Femur (tissue), 1 donor: ENCODE data around the gene TSPEAR.

Experiments used
- DNase-seq: peaks from one replicate; pipeline ENCODE4 v3.0.0-alpha.2; 2017

TSPEAR gene

DNA sequence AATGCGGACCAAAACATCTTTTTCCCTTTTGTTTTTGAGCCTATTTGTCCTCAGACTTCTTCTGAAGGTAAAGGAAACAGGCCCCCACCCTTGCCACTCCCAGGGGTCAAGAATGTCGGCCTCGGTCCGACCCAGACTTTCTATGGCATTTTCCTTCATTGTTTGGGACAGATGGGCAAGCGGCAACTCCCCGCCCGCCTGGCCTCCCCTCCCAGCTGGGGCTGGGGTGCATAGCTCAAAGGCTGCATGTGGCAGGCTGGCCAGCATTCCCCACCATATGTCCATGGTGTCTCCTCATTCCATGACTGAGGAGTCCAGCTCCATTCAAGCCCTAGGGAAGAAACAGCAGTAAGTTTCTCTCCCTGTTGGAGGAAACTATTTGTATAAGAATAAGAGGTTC lies 29.4 kb upstream of the TSPEAR start:
- DNase-seq = no peak

DNA sequence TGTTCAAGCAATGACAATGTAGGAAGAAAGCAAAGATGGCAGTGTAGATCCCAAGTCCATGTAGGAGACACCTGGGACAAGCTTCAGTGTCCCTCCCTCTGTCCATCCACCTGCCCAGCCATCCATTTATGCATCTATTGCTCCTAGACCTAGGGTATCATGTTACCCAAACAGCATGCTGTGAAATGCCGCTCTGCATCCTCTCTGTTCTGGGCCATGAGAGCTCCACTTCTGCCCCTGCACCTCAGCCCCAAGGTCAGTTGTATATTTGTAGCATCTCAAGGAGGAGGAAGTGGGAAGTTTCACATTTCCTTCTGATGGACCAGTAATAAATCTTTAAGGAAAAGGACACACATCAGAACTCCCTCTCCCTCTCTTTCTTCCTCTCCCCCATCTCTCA lies 27.9 kb upstream of the TSPEAR start:
- no peak for DNase-seq

DNA sequence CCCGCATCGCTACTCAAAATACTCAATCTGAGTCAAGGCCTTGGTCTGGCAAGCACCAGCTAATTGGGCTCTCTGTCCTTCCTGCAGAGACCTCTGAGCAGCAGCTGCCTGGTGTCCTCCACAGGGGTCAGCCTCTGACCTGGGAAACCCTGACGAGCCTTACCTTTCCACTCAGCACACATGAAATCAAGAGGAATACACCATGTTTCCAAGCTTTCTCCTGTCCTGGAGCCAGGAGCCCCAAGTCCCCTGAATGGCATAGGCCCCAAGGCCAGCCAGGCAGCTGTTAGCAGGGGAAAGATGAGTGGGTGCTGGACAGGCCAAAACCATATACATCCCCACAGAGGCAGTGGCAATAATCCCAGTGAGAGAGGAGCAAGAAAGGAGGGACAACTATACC lies 27.2 kb upstream of the TSPEAR start:
- DNase-seq = no peak

DNA sequence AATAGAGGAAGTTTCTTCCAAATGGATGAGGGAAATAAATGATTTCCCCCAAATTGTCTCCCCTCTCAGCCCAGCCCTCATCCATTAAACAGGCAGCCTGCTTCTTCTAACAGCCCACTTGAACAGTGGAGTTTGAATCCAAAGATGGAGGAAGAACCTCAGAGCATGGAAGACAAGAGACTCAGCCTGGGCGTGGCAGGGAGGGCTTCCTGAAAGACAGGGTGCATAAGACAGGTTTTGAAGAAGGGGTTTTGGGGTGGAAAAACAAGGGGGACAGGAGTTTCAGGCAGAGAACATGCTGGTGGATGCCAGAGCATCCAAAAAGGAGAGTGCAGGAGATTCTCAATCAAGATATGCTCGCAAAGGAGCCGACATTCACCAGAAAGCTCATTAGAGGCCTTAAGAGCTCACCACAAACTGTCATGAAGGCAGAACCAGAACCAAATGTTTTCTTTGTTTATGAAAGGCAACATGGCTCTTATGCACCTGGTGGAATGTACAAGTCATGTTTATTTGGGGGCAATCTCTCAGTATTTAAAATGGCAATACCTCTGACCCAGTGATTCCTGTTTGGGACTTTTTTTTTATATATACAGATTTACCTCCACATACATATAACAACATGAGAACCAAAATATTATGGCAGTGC lies 26.5 kb upstream of the TSPEAR start:
- no peak for DNase-seq

DNA sequence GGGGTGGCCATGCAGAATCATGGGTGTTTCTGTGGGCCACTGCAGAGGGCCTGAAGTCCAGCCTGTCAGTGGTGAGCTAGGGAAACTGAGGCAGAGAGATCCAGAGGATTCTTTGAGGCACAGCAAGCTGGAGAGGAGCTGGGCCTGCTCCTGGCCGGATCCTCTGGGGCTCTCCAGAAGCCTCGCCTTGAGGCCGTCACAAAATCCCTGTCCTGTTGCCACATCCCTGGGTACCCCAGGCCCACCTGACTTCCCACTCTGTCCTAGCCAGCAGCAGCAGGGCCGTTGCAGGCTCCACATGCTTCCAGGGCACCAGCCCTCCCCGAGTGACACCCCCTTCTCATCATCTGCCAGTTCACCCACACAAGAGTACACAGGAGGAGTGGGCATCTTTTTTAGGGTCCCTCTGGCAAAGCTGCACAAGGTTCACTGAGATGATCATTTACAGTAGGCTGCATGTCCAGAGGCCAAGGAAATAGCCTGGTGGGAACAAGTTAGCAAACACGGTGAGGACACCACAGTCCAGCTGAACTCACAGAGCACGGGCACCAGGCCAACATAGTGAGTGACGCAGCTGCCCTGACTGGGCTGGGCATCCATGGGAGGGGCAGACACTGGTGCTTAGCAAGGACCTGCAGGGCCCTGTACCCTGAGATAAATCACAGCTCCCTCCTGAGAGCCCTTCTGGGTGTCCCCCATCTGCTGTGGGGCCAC lies 25.1 kb upstream of the TSPEAR start:
- DNase-seq = no peak

DNA sequence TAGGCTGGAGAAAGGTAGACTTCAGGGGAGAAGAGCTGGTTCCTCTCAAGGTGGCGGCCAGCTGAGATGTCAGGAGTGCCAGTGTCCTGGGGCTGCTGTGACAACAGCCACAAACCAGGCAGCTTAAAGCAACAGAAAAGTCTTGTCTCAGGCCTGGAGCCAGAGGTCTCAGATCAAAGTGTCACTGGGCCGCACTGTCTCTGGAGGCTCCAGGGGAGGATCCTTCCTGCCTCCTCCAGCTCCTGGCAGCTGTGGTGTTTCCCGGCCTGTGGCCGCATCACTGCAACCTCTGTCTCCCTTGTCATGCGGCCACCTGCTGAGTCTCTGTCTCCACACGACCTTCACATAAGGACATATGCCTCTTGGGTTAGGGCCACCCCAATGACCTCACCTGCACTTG lies 24.4 kb upstream of the TSPEAR start:
- DNase-seq = no peak

DNA sequence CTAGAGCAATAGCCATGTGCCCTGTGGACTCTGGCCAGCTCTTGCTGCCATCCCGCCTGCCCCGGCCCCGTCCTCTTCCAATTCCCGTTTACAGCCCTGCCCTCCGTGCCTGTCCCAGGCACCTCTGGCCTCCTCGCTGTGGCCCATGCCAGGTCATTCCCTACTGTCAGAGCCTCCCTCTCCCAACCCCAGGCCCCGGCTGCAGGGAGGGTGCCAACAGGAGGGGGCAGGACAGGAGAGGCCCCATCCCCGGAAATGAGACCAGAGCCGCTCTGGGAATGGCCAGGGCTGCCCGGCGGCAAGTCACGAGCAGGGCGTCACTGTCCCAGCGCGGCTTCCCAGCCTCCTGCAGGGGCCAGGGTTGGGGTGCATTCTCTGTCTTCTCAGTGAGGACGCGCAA lies 23.5 kb upstream of the TSPEAR start:
- DNase-seq = no peak

DNA sequence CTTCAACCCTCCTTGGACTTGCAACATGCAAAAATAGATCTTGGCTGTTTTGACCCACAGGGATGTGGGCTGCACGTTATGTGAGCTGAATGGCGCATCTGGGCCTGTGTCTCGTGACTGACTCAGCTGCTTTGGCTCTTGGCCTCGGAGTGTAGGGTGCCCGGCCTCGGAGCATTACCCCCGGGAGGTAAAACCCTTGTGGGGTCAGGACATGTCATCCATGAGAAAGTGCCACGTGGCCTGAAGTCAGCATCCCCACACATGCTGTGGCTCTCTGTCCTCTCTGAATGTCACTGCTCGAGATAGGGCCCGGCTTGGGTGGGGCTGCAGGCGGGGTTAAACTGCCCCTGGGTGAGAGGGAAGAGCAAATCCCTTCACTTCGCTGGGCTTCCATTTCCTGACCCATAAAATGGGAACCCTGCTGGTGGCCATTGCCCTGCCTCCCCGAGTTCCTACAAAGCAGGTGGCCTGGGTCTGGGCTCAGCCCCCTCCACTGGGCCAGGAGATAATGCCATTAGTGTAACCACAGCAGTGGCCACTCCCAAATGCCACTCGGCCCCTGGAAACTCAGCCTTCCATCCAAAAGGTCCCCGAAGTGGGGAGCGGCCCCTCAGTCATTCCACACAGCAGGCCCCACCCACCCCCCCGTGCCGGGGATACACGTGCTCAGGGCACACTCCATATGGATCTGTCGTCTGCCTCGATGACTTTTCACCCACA lies 22.8 kb upstream of the TSPEAR start:
- no peak for DNase-seq

DNA sequence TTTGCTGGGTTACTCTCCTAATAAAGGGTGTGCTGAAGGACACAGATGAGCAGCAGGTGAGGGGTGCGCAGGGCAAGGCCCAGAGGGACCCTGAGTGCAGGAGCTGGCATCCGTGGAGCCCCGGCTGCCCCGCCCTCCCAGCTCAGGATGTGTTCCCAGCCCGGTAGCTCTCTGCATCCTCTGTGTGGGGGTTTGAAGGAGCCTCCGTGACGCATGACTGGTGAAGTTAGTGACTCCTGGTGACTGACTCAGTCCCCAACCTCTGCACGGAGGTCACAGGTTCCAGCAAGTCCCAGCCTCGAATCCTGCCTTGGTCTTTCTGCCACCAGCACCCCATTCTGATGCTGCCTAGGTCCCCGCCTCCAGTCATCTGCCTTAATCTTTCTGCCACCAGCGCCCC lies 21.6 kb upstream of the TSPEAR start:
- DNase-seq = no peak

DNA sequence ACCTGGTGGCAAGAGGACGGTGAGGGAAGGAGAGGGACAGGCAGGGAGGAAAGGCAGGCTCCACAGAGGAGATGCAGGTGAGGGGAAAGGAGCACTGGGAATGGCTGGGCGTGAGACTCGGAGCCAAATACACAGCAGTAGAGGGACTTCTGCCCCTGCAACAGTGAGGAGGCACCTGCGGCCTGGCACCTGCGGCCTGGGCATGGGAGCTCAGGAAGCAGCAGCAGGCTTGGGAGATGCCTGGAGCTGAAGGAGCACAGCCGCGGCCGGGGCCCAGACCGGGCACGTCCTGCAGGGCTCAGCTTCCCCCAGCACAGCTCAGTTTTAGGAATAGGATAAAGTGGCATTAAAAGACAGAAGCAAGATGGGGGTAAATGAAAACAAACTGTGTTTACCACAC lies 20.9 kb upstream of the TSPEAR start:
- DNase-seq = no peak

DNA sequence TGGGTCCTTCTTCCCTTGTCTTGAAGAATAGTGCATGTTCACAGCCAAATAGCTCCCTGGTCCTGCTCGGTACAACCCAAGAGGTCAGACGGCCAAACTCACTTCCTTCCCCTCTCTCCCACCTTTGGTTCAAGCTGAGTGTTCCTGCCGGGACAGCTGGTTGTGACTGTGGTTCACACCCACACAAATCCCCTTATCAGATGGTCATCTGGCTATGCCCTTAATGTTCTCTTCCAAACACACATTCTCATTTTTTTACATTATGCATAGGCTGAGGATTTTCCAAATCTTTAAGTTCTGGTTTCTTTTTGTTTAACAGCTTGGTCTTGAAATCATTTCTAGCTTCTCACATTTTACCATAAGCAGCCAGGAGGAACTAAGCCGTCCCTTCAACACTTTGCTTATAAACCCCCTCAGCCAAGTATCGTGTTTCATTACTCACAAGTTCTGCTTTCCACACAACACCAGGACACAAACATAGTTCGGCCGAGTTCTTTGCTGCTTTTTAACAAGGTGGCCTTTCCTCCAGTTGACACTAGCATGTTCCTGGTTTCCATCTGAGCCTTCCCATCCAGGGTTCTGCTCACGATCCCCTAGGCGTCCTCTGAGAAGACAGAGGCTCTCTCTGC lies 19.7 kb upstream of the TSPEAR start:
- DNase-seq = no peak

DNA sequence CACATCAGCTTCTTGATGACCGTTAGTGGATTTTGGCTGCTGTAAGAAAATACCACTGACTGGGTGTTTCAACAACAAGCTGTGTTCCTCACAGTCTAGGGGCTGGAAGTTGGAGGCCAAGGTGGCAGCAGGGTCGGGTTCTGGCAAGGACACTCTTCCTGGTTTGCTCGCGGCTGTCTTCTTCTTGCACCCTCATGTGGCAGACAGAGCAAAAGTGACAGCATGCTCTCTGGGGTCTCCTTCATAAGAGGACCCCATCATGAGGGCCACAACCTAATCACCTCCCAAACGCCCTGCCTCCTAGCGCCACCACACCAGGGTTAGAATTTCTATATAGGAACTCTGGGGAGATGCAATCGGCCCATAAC lies 18.6 kb upstream of the TSPEAR start:
- no peak for DNase-seq

DNA sequence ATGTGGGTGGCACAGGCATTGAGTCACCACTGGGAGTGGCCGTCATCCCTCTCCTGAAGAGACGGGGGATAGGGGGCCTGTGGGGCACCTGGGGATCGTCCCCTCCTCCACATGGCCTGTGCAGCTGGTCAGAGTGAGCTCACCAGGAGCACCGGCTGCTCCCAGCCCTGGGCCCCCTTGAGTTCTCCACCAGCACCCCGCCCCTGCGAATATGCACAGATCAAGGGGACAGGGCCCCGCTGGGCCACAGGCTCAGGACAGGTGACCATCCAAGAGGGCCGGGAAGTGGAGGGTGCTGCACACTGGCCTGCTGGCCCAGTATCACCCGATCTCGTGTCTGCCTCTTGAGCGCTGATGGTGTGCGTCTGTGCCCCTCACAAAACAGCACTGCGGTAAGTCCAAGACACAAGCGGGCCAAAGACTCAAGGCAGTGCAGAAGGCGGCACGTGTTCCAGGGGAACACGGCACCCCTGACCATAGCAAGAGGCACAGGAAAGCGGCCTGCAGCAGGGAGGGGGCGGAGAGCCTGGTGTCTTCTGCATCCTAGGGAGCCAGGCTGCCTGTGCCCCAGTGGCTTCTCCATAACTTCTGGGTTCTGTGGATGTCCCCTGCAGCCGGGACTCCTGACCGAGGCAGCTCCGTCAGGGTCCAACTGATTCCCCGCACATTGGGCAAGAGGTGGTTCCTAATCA lies 18.1 kb upstream of the TSPEAR start:
- no peak for DNase-seq

DNA sequence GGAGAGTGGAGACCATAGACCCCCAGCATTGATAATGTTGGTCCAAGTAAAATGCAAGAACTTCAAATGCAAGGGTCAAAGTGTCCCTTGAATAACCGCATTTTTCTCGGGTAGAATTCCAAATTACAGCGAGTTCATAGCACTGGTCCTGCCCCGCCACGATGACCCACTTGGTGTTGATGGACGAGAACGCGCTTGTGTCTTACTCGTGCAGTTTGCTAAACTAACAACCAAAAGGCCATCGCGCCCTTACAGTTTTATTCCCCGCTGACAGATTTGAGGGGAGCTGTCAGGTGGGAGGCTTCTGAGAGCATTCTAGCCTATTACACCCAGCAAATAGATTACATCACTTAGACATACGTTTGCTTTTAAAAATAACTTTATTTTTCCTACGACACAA lies 17.3 kb upstream of the TSPEAR start:
- DNase-seq = no peak

DNA sequence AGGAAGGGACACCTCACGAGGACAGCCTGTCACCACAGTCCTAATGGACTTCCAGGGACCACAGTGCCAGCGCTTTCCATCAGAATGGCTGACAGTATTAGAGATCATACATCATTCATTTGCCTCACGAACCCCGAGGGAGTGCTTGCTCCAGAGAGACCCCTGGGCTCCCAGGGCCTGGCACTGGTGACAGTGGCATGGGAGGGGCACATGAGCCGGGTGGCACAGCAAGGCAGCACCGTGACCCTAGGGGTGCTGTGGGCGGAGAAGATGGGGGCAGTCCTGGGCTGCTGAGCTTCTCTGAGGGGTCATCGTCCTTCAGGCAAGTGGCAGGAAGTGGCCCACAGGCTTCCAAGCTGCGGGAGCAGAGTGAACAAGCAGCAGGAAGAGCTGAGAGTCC lies 16.4 kb upstream of the TSPEAR start:
- no peak for DNase-seq

DNA sequence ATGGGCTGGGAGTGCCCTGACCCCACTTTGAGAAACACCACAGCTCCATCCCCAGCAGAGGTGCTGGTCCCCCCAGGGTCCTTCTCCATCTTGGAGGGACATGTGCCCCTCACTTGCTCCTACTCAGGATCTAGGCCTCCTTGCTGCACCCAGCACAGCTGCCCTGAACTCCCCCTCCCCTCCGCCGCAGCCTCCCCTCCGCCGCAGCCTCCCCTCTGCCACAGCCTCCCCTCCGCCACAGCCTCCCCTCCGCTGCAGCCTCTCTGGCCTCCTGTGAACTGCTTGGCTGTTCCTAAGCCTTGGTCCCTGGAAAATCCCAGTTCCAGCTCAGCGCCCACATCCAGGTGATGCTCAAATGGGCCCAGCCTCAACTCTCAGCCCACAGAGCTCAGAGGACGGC lies 15.9 kb upstream of the TSPEAR start:
- no peak for DNase-seq

DNA sequence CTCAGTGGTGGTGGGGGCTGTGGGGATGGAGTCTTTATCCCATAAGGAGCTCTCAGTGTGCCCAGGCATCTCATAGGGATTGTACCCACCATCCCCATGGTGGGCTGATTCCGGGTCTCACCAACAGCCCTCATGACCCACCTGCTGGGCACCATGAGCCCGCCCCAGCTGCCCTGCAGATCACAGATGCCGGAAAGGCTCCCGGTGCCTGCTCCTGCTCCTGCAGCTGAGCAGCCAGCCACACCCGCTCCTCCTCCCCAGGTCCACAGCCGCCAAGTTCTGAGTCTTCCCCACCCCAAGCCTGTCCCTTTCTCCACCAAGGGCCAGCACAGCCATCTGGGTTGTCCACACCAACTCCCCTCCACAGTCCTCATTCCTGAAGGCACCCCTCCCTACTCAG lies 15.5 kb upstream of the TSPEAR start:
- no peak for DNase-seq

DNA sequence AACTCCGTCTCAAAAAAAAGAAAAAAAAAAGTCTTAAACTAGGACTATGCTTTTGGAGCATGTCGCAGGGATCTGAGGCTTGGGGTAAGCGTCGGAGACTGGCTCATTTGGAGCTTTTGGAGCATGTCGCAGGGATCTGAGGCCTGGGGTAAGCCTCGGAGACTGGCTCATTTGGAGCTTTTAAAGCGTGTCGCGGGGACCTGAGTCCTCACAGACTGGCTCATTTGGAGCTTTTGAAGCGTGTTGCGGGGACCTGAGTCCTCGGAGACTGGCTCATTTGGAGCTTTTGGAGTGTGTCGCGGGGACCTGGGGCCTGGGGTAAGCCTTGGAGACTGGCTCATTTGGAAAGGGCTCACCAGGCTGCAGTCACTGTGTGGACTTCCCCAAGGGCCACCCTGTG lies 13.6 kb upstream of the TSPEAR start:
- no peak for DNase-seq

DNA sequence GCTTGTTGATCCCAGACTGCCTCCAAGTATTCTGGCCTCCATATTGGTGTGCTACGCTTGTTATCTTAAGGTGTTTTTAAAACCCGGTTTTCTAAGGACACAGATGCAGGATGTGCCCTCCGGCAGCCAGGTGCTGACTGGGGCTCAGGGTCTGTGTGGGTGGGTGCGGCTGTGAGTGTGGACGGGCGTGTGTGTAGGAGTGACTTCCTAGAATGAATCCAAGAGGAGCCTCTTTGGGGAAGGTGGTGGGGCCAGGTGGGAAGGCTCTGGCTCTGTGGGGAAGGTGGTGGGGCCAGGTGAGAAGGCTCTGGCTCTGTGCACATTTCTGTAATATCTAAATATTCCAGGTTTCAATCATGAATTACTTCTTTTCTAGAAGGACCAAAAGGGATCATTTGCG lies 12.8 kb upstream of the TSPEAR start:
- no peak for DNase-seq

DNA sequence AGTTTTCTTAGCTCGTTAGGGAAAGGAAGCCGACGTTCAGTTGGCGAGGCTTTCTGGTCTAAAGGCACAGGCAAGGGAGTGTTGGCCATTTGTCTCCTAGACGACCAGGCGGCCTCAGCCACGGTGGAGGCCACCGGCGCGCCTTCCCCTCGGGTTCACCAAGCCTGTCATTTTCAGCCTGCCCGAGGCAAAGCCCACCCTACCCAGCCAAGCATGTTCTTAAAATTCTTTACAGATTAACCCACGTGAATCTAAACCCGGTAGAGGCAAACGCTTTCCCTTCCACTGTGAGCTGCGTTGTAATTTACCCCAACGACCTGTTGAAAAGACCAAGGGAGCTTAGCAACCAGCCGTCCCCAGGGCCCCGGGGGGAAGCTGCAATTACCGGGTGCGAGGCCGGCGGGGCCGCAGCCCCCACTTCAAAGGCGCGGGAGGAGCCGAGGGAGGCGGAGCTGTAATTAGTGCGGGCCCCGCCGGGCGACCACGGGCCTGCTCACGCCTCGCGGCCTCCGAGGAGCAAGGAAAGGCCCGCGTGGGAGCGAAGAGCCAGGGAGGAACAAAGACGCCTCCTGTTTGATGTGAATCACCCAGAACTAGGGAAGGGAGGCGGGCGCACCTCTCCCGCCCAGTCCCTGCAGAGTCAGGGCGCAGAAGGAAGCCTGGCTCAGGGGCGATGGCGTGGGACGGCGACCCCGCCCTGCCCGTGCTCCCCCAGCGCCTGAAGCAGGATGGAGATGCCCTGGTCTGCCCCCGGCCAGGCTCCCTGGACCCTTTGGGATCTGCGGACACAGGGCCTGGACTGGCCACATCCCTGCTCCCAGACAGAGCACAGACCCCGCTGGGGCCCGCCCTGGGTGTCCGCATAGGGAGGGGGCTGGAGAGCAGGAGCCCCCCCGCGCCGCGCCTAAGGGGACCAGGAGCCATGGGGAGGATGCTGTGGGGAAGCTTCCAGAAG lies 12.1 kb upstream of the TSPEAR start:
- DNase-seq = peak; percentile 67

DNA sequence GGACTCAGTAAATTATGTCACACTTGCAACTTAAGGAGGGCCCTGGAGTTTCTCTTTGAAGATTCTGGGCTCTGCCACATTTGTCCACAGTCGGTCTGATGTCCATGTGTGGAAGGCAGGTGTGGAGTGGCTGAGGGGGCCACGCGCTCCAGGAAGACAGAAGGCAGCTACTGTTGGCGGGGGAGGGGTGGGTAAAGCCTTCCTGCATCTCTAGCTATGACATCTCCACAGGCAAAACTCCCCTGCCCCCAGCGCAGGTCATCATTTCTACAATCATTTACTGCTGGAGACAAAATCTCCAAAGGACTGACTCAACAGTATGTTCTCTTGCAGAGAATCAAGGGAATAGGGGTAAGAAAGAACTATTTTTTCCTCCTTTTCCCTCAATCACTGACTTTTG lies 11.4 kb upstream of the TSPEAR start:
- DNase-seq = no peak

DNA sequence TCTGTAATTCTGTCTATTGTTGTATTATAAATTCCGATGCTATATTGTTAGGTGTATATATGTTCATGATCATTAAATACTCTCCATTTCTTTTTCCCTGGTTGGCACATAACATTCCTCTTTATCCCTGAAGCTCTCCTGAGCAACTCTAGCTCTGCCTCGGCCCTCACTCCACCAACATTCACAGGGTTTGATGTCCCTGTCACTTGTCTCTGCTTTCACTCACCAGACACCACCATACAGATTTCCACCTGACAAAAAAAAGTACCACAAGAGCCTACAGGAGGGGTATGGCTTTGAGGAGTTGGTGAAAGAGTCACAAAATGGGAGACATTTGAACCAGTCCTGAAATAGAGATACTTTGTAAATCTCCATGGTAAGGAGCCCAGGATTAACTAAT lies 8.8 kb upstream of the TSPEAR start:
- no peak for DNase-seq
